ENCODE measurements around the gene ACER3. TPM values are rescaled to one million over a fixed set of nuclear protein-coding genes. Genes with fewer than 3 reads are reported as not detected.
A peak's percentile ranks its signal among the peaks of the same experiment; 100 is the strongest.
"Not testable (repeated sequence)": the region's sequence is repeated elsewhere in the genome, so short reads cannot be mapped to it uniquely, and the experiment has no call there.

The ACER3 gene
- total RNA-seq, 1 experiment from 2014 or later: 10.7 TPM

DNA sequence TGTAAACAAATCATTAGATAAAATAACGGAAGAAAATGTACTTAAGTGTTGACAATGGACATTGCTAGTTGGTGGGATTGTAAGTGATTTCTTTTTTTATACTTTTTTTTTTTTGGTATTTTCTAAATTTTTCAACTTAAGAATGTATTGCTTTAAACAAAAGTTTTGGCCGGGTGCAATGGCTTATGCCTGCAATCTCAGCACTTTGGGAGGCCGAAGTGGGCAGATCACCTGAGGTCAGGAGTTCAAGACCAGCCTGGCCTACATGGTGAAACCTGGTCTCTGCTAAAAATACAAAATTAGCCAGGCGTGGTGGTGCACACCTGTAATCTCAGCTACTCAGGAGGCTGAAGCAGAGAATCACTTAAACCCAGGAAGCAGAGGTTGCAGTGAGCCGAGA is 5.0 kb upstream of the ACER3 start:
- not testable (repeated sequence) for DNase-seq; H3K36me3 ChIP-seq (ENCODE audit: insufficient read depth, low read length); H2AFZ ChIP-seq (ENCODE audit: low read length); H3K9ac ChIP-seq (ENCODE audit: low read length); H3K27me3 ChIP-seq (ENCODE audit: low read length); H4K20me1 ChIP-seq (ENCODE audit: insufficient read depth, low read depth, low read length); H3K79me2 ChIP-seq (ENCODE audit: low read length); H3K27ac ChIP-seq (ENCODE audit: low read length); H3K9me3 ChIP-seq (ENCODE audit: low read length); H3K4me1 ChIP-seq (ENCODE audit: low read length); H3K9me2 ChIP-seq (replicated peaks; ENCODE audit: insufficient read depth, low read length); H3K4me3 ChIP-seq (ENCODE audit: low read length); H3K4me2 ChIP-seq (ENCODE audit: low read depth, low read length, poor library complexity, severe bottlenecking)

GRCh38 chr11:76856106-76856505 is 4.6 kb upstream of the ACER3 start:
- no peaks in the 10 kb centered on the region for H3K36me3 ChIP-seq (ENCODE audit: insufficient read depth, low read length)
- peaks cover 5% of the 10 kb centered on the region for H3K4me1 ChIP-seq (ENCODE audit: low read length)
- no peaks in the 10 kb centered on the region for H3K9me3 ChIP-seq (ENCODE audit: low read length)
- no peak overlapping the region for H3K27ac ChIP-seq (ENCODE audit: low read length)
- DNase-seq: no peak
- no peak overlapping the region for H3K9ac ChIP-seq (ENCODE audit: low read length)
- no peaks in the 10 kb centered on the region for H3K9me2 ChIP-seq (replicated peaks; ENCODE audit: insufficient read depth, low read length)
- no peaks in the 10 kb centered on the region for H4K20me1 ChIP-seq (ENCODE audit: insufficient read depth, low read depth, low read length)
- H3K4me3 ChIP-seq (ENCODE audit: low read length): no peak overlapping the region
- no peaks in the 10 kb centered on the region for H3K27me3 ChIP-seq (ENCODE audit: low read length)
- no peak overlapping the region for H3K4me2 ChIP-seq (ENCODE audit: low read depth, low read length, poor library complexity, severe bottlenecking)
- no peak overlapping the region for H2AFZ ChIP-seq (ENCODE audit: low read length)
- no peaks in the 10 kb centered on the region for H3K79me2 ChIP-seq (ENCODE audit: low read length)

- H3K27me3 ChIP-seq (ENCODE audit: low read length): no peaks in the 10 kb centered on the region
- no peaks in the 10 kb centered on the region for H3K36me3 ChIP-seq (ENCODE audit: insufficient read depth, low read length)
- H2AFZ ChIP-seq (ENCODE audit: low read length): no peak overlapping the region
- H3K4me3 ChIP-seq (ENCODE audit: low read length): no peak overlapping the region
- no peaks in the 10 kb centered on the region for H3K79me2 ChIP-seq (ENCODE audit: low read length)
- H3K9ac ChIP-seq (ENCODE audit: low read length): no peak overlapping the region
- no peaks in the 10 kb centered on the region for H4K20me1 ChIP-seq (ENCODE audit: insufficient read depth, low read depth, low read length)
- H3K27ac ChIP-seq (ENCODE audit: low read length): no peak overlapping the region
- peaks cover 10% of the 10 kb centered on the region for H3K4me1 ChIP-seq (ENCODE audit: low read length)
- DNase-seq: no peak
- no peaks in the 10 kb centered on the region for H3K9me2 ChIP-seq (replicated peaks; ENCODE audit: insufficient read depth, low read length)
- H3K4me2 ChIP-seq (ENCODE audit: low read depth, low read length, poor library complexity, severe bottlenecking): no peak overlapping the region
- no peaks in the 10 kb centered on the region for H3K9me3 ChIP-seq (ENCODE audit: low read length)
Measured at GRCh38 chr11:76856571-76856970, 4.1 kb upstream of the ACER3 start.

- DNase-seq: no peak
- H3K27me3 ChIP-seq (ENCODE audit: low read length): no peaks in the 10 kb centered on the region
- no peaks in the 10 kb centered on the region for H4K20me1 ChIP-seq (ENCODE audit: insufficient read depth, low read depth, low read length)
- H3K4me1 ChIP-seq (ENCODE audit: low read length): peaks cover 15% of the 10 kb centered on the region
- no peak overlapping the region for H3K4me2 ChIP-seq (ENCODE audit: low read depth, low read length, poor library complexity, severe bottlenecking)
- H3K9ac ChIP-seq (ENCODE audit: low read length): no peak overlapping the region
- no peaks in the 10 kb centered on the region for H3K9me2 ChIP-seq (replicated peaks; ENCODE audit: insufficient read depth, low read length)
- H3K79me2 ChIP-seq (ENCODE audit: low read length): no peaks in the 10 kb centered on the region
- no peaks in the 10 kb centered on the region for H3K36me3 ChIP-seq (ENCODE audit: insufficient read depth, low read length)
- no peak overlapping the region for H3K27ac ChIP-seq (ENCODE audit: low read length)
- H3K4me3 ChIP-seq (ENCODE audit: low read length): no peak overlapping the region
- no peak overlapping the region for H2AFZ ChIP-seq (ENCODE audit: low read length)
- no peaks in the 10 kb centered on the region for H3K9me3 ChIP-seq (ENCODE audit: low read length)
Measured at GRCh38 chr11:76857781-76858410, 2.8 kb upstream of the ACER3 start.

DNA sequence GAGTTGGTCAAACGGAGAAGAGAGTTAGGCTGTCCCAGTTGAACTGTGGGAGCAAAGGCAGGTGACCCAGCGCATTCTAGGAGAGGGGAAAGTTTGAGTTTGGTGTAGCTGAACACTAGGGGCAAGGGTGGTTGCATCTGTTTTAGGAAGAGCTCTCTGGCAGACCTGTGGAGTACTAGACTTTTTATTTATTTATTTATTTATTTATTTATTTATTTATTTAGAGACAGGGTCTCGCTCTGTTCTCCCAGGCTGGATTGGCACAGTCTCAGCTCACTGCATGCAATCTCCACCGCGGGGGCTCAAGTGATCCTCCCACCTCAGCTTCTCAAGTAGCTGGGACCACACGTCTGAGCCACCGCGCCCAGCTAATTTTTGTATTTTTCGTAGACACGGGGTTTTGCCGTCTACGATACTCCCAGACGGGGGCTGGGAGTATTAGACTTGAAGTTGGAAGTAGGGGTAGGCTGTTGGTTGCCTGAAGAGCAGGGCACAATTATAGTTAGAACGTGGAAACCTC is 950 bp upstream of the ACER3 start:
- DNase-seq: no peak
- H4K20me1 ChIP-seq (ENCODE audit: insufficient read depth, low read depth, low read length): no peaks in the 10 kb centered on the region
- peak overlapping the region; percentile 98 for H2AFZ ChIP-seq (ENCODE audit: low read length)
- H3K27me3 ChIP-seq (ENCODE audit: low read length): no peaks in the 10 kb centered on the region
- H3K4me1 ChIP-seq (ENCODE audit: low read length): peaks cover 15% of the 10 kb centered on the region
- no peak overlapping the region for H3K27ac ChIP-seq (ENCODE audit: low read length)
- H3K79me2 ChIP-seq (ENCODE audit: low read length): no peaks in the 10 kb centered on the region
- H3K9ac ChIP-seq (ENCODE audit: low read length): peak overlapping the region; percentile 53; the same call in 1 of the 2 replicates
- H3K4me3 ChIP-seq (ENCODE audit: low read length): peak overlapping the region; percentile 65; the same call in 1 of the 2 replicates
- no peaks in the 10 kb centered on the region for H3K36me3 ChIP-seq (ENCODE audit: insufficient read depth, low read length)
- no peaks in the 10 kb centered on the region for H3K9me2 ChIP-seq (replicated peaks; ENCODE audit: insufficient read depth, low read length)
- H3K9me3 ChIP-seq (ENCODE audit: low read length): no peaks in the 10 kb centered on the region
- H3K4me2 ChIP-seq (ENCODE audit: low read depth, low read length, poor library complexity, severe bottlenecking): peak overlapping the region; percentile 74

DNA sequence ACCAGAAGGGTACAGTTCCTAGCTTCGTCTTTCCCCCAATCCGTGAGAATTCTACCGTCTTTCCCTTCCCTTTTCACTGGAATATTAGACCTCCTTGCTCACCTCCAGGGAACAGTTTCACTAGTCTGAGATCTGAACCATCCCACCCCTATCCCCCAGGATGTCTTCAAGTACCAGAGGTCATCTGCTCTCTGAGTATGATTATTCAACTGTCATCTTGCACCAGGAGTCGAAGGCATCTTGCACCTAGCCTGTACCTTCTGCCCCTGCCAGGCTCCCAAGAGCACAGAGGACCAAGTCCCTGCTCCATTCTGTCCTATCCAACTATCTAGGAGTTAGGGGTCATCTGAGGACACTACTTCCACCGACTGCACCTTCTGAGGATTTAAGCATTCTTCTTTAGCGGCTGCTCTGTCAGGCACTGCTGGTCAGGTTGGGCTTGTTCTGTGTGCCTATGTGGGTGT is 804 bp downstream of the ACER3 start:
- Histone ChIP-seq H3K79me2 (ENCODE audit: low read length) (no peaks in the 10 kb centered on the region), H3K4me2 (ENCODE audit: low read depth, low read length, poor library complexity, severe bottlenecking) (peak overlapping the region; percentile 70), H4K20me1 (ENCODE audit: insufficient read depth, low read depth, low read length) (no peaks in the 10 kb centered on the region), H3K9ac (ENCODE audit: low read length) (peak overlapping the region; percentile 89), H2AFZ (ENCODE audit: low read length) (no peak overlapping the region), H3K9me2 (replicated peaks; ENCODE audit: insufficient read depth, low read length) (no peaks in the 10 kb centered on the region), H3K9me3 (ENCODE audit: low read length) (no peaks in the 10 kb centered on the region), H3K27ac (ENCODE audit: low read length) (no peak overlapping the region), H3K36me3 (ENCODE audit: insufficient read depth, low read length) (no peaks in the 10 kb centered on the region), H3K27me3 (ENCODE audit: low read length) (no peaks in the 10 kb centered on the region), H3K4me3 (ENCODE audit: low read length) (peak overlapping the region; percentile 92), H3K4me1 (ENCODE audit: low read length) (peaks cover 15% of the 10 kb centered on the region)
- DNase-seq: no peak

- not testable (repeated sequence) for H3K27me3 ChIP-seq (ENCODE audit: low read length); H3K4me3 ChIP-seq (ENCODE audit: low read length); H3K9me2 ChIP-seq (replicated peaks; ENCODE audit: insufficient read depth, low read length); H4K20me1 ChIP-seq (ENCODE audit: insufficient read depth, low read depth, low read length); DNase-seq; H3K9me3 ChIP-seq (ENCODE audit: low read length); H3K79me2 ChIP-seq (ENCODE audit: low read length); H3K4me2 ChIP-seq (ENCODE audit: low read depth, low read length, poor library complexity, severe bottlenecking); H3K36me3 ChIP-seq (ENCODE audit: insufficient read depth, low read length); H3K27ac ChIP-seq (ENCODE audit: low read length); H2AFZ ChIP-seq (ENCODE audit: low read length); H3K9ac ChIP-seq (ENCODE audit: low read length)
- peaks cover 15% of the 10 kb centered on the region for H3K4me1 ChIP-seq (ENCODE audit: low read length)
Measured at GRCh38 chr11:76862794-76863193, 2.1 kb downstream of the ACER3 start.

DNA sequence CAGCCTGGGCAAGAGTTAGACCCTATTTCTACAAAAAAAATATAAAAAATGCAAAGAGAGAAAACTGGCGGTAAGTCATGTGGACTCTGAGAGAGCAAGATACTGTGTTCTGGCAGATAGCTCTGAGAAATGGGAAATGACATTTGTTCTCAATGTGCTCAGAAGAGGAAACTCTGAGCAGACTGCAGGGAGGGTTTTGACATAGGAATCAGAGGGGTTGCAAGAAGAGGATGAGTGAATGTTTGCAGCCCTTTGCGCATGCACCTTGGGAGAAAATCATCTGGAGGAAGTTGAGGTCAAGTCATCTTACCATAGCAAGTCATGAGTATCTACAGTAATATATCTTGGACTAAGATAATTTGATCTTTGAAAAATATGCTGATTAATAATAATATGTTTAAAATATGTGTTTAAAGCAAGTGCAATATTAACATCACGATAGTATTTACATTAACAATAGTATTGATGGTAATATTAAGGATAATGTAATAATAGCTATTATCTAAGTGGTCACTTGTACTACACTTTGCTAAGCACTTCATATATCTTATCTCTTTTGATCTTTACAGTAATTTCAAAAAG is 2.6 kb downstream of the ACER3 start:
- no peak overlapping the region for H3K9ac ChIP-seq (ENCODE audit: low read length)
- peaks cover 15% of the 10 kb centered on the region for H3K4me1 ChIP-seq (ENCODE audit: low read length)
- DNase-seq: no peak
- H3K79me2 ChIP-seq (ENCODE audit: low read length): no peaks in the 10 kb centered on the region
- H4K20me1 ChIP-seq (ENCODE audit: insufficient read depth, low read depth, low read length): no peaks in the 10 kb centered on the region
- no peak overlapping the region for H2AFZ ChIP-seq (ENCODE audit: low read length)
- no peak overlapping the region for H3K4me2 ChIP-seq (ENCODE audit: low read depth, low read length, poor library complexity, severe bottlenecking)
- H3K4me3 ChIP-seq (ENCODE audit: low read length): no peak overlapping the region
- no peak overlapping the region for H3K27ac ChIP-seq (ENCODE audit: low read length)
- no peaks in the 10 kb centered on the region for H3K9me3 ChIP-seq (ENCODE audit: low read length)
- H3K9me2 ChIP-seq (replicated peaks; ENCODE audit: insufficient read depth, low read length): no peaks in the 10 kb centered on the region
- no peaks in the 10 kb centered on the region for H3K36me3 ChIP-seq (ENCODE audit: insufficient read depth, low read length)
- no peaks in the 10 kb centered on the region for H3K27me3 ChIP-seq (ENCODE audit: low read length)

All from Karpas-422 (cell line).